ENCODE data around the gene BTN3A1. TPM values are rescaled to one million over a fixed set of nuclear protein-coding genes. Genes with fewer than 3 reads are reported as not detected.

BTN3A1 gene
- total and polyA plus RNA-seq, 10 of the 15 experiments (the other 5 are each of a cell fraction or from before 2014, with no cell fraction given), result 5.6 to 60.1 (median 16.1) TPM

GRCh38 chr6:26379292-26379691 is 22.8 kb upstream of the BTN3A1 start:
- SMC1A ChIA-PET (ENCODE audit: uncharacterized antibody, unreplicated experiment), result interaction anchor here (0.7 to 2.9 kb wide), 4 partner anchors 9 to 651 kb away, joined by 3 to 11 read pairs (median 3); no protein-coding TSS in a partner anchor
- RAD21 ChIA-PET (ENCODE audit: unreplicated experiment), result interaction anchor here (0.6 kb wide), 1 partner anchor 47 kb away, joined by 3 read pairs; no protein-coding TSS in a partner anchor
- H3K4me1 ChIP-seq (ENCODE audit: control insufficient read depth, insufficient read depth, low read length), result no peaks in the 10 kb centered on the region
- H2AFZ ChIP-seq (ENCODE audit: control insufficient read depth, low read depth, low read length), result no peak overlapping the region
- POLR2A ChIA-PET, result interaction anchor here (1.0 to 1.4 kb wide), 2 partner anchors 8 to 13 kb away, joined by 4 to 5 read pairs; no protein-coding TSS in a partner anchor
- FAIRE-seq (no peak), DNase-seq (ENCODE audit: low read depth, low spot score) (no peak), ATAC-seq (no peak)
- H3K27ac ChIP-seq (ENCODE audit: control insufficient read depth, insufficient read depth), result no peak overlapping the region
- in situ Hi-C loops (cut with MboI), result no loop called here
- H3K9me3 ChIP-seq (replicated peaks; ENCODE audit: control insufficient read depth, insufficient read depth, low read length), result no peaks in the 10 kb centered on the region
- H3K27me3 ChIP-seq (replicated peaks in 1 of 2; ENCODE audit: control insufficient read depth in 2 of 2, insufficient read depth in 2 of 2, low read length in 1 of 2), result no peaks in the 10 kb centered on the region
- intact Hi-C loops (cut with micrococcal nuclease; ENCODE audit: unreplicated experiment), result no loop called here
- peaks cover 13% of the 10 kb centered on the region for H3K79me2 ChIP-seq (ENCODE audit: control insufficient read depth, insufficient read depth, low read length)
- no peak overlapping the region for H3K4me2 ChIP-seq (ENCODE audit: control insufficient read depth, insufficient read depth)
- no peak overlapping the region for H3K4me3 ChIP-seq
- no peaks in the 10 kb centered on the region for H4K20me1 ChIP-seq (ENCODE audit: control insufficient read depth, insufficient read depth)
- H3K36me3 ChIP-seq (ENCODE audit: control insufficient read depth in 2 of 2, insufficient read depth in 2 of 2, low read length in 1 of 2), result no peaks in the 10 kb centered on the region
- 67% methylated on average over 3 of the region's 3 CpGs for WGBS (ENCODE audit: insufficient coverage, insufficient replicate concordance, low lambda C conversion rate, missing lambda C conversion rate)
- CTCF ChIA-PET, result interaction anchor here (0.7 kb wide), 1 partner anchor 164 kb away, joined by 3 read pairs; no protein-coding TSS in a partner anchor
- H3K9ac ChIP-seq (ENCODE audit: control insufficient read depth, insufficient read depth, low read length), result no peak overlapping the region
- no TSS peak for BruUV-seq (replicated peaks)
- TF ChIP-seq POLR2A (IDR thresholded peaks at IDR 0.05; ENCODE audit: low read depth, low read length), result no peak
- no peak for TF ChIP-seq RB1 (IDR thresholded peaks at IDR 0.05; ENCODE audit: borderline replicate concordance)
- no peak for TF ChIP-seq MLLT1 (IDR thresholded peaks at IDR 0.05)
- no peak for TF ChIP-seq ESRRA (IDR thresholded peaks at IDR 0.05; ENCODE audit: low read length)
- no peak for TF ChIP-seq ASH2L (IDR thresholded peaks at IDR 0.05; ENCODE audit: borderline replicate concordance, low read depth)
- no peak for TF ChIP-seq CREB1 (IDR thresholded peaks at IDR 0.05; ENCODE audit: low read depth)
- TF ChIP-seq HCFC1 (IDR thresholded peaks at IDR 0.05; ENCODE audit: low read length), result no peak
- TF ChIP-seq GATAD2B (conservative IDR thresholded peaks at IDR 0.05; ENCODE audit: low read depth), result no peak
- no peak for TF ChIP-seq FOXK2 (IDR thresholded peaks at IDR 0.05)
- TF ChIP-seq YY1 (IDR thresholded peaks at IDR 0.05; ENCODE audit: low read depth, low read length), result no peak
- TF ChIP-seq IKZF1 (conservative IDR thresholded peaks at IDR 0.05), result no peak
- no peak for TF ChIP-seq ZNF24 (IDR thresholded peaks at IDR 0.05)
- TF ChIP-seq SP1 (IDR thresholded peaks at IDR 0.05; ENCODE audit: low read depth, low read length), result no peak
- no peak for TF ChIP-seq KAT2A (conservative IDR thresholded peaks at IDR 0.05; ENCODE audit: control insufficient read depth, low read depth, low read length)
- TF ChIP-seq, protein P1, sequence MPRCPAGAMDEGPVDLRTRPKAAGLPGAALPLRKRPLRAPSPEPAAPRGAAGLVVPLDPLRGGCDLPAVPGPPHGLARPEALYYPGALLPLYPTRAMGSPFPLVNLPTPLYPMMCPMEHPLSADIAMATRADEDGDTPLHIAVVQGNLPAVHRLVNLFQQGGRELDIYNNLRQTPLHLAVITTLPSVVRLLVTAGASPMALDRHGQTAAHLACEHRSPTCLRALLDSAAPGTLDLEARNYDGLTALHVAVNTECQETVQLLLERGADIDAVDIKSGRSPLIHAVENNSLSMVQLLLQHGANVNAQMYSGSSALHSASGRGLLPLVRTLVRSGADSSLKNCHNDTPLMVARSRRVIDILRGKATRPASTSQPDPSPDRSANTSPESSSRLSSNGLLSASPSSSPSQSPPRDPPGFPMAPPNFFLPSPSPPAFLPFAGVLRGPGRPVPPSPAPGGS (IDR thresholded peaks at IDR 0.05; ENCODE audit: borderline replicate concordance, insufficient read depth, low read depth, low read length, poor library complexity, severe bottlenecking), result no peak
